Umbilical cord (tissue), 2 donors: ENCODE data around the gene C5AR1. TPM values are rescaled to one million over a fixed set of nuclear protein-coding genes. Genes with fewer than 3 reads are reported as not detected.
"Not testable (repeated sequence)": the region's sequence is repeated elsewhere in the genome, so short reads cannot be mapped to it uniquely, and the experiment has no call there.

Experiments used
- DNase-seq: peaks from one replicate; pipeline ENCODE4 v3.0.0-alpha.2; 2015; ENCODE audit warnings: low spot score
- total RNA-seq: library from RNA; depleted of rRNA; stranded (reverse); fragments of >200 nt; gene quantifications from one replicate; pipeline ENCODE4 v1.2.3, GENCODE V29; 2014; ENCODE audit warnings: low replicate concordance; ENCODE audit not compliant: insufficient read depth

Gene C5AR1
- 2.6 TPM for total RNA-seq

GRCh38 chr19:47309608-47310007 is at the start of gene C5AR1:
TSS of gene C5AR1 (plus strand) at chr19:47309861. CDS start at chr19:47309896, 35 bp downstream.
- DNase-seq: no peak

- no peak for DNase-seq
Observed at GRCh38 chr19:47260476-47260875, 49.2 kb upstream of the C5AR1 start.

- not testable (repeated sequence) for DNase-seq
Observed at GRCh38 chr19:47261946-47262793, 47.5 kb upstream of the C5AR1 start.

GRCh38 chr19:47264629-47265028 is 45.0 kb upstream of the C5AR1 start:
- no peak for DNase-seq

GRCh38 chr19:47266401-47266941 is 43.2 kb upstream of the C5AR1 start:
- no peak for DNase-seq

- no peak for DNase-seq
Observed at GRCh38 chr19:47267350-47267759, 42.3 kb upstream of the C5AR1 start.

GRCh38 chr19:47268028-47268427 is 41.6 kb upstream of the C5AR1 start:
- no peak for DNase-seq

GRCh38 chr19:47269596-47269995 is 40.1 kb upstream of the C5AR1 start:
- DNase-seq: no peak

GRCh38 chr19:47270408-47270807 is 39.3 kb upstream of the C5AR1 start:
- DNase-seq: no peak

- no peak for DNase-seq
Observed at GRCh38 chr19:47271949-47272348, 37.7 kb upstream of the C5AR1 start.

- peak; percentile 84 for DNase-seq
Observed at GRCh38 chr19:47272448-47273312, 37.0 kb upstream of the C5AR1 start.

- DNase-seq: peak; percentile 98
Observed at GRCh38 chr19:47273313-47274070, 36.2 kb upstream of the C5AR1 start.

GRCh38 chr19:47274071-47274890 is 35.4 kb upstream of the C5AR1 start, which contains the start of gene INAFM1:
TSS of gene INAFM1 (plus strand) at chr19:47274885. CDS start at chr19:47274920, 35 bp downstream.
- DNase-seq: peak; percentile 96

- peak; percentile 40 for DNase-seq
Observed at GRCh38 chr19:47274891-47275761, 34.5 kb upstream of the C5AR1 start.

GRCh38 chr19:47275791-47276461 is 33.7 kb upstream of the C5AR1 start:
- no peak for DNase-seq

GRCh38 chr19:47276513-47276912 is 33.1 kb upstream of the C5AR1 start:
- not testable (repeated sequence) for DNase-seq

- no peak for DNase-seq
Observed at GRCh38 chr19:47280183-47280797, 29.4 kb upstream of the C5AR1 start.

- no peak for DNase-seq
Observed at GRCh38 chr19:47283405-47284059, 26.1 kb upstream of the C5AR1 start.
